ENCODE measurements around the gene SDHA. TPM values are rescaled to one million over a fixed set of nuclear protein-coding genes. Genes with fewer than 3 reads are reported as not detected.
"Not testable (repeated sequence)": the region's sequence is repeated elsewhere in the genome, so short reads cannot be mapped to it uniquely, and the experiment has no call there.

Gene SDHA
- total RNA-seq, 1 donor from 2014 or later, result 75.0 TPM

- not testable (repeated sequence) for DNase-seq (ENCODE audit: low read depth); H3K36me3 ChIP-seq (ENCODE audit: control insufficient read depth, insufficient read depth, low read length); H3K27me3 ChIP-seq (ENCODE audit: control insufficient read depth, insufficient read depth, low read length); H3K4me3 ChIP-seq (ENCODE audit: low read depth, low read length)
Measured at GRCh38 chr5:251538-251937, 33.4 kb downstream of the SDHA start.

GRCh38 chr5:251975-252374, 33.9 kb downstream of the SDHA start:
- not testable (repeated sequence) for H3K36me3 ChIP-seq (ENCODE audit: control insufficient read depth, insufficient read depth, low read length); DNase-seq (ENCODE audit: low read depth); H3K4me3 ChIP-seq (ENCODE audit: low read depth, low read length); H3K27me3 ChIP-seq (ENCODE audit: control insufficient read depth, insufficient read depth, low read length)

GRCh38 chr5:252546-252945, 34.4 kb downstream of the SDHA start:
- H3K36me3 ChIP-seq (ENCODE audit: control insufficient read depth, insufficient read depth, low read length), result no peaks in the 10 kb centered on the region
- H3K4me3 ChIP-seq (ENCODE audit: low read depth, low read length), result no peak overlapping the region
- DNase-seq (ENCODE audit: low read depth), result no peak
- no peak for TF ChIP-seq CTCF (IDR thresholded peaks at IDR 0.05; ENCODE audit: insufficient read depth, low read length, poor library complexity, severe bottlenecking)
- H3K27me3 ChIP-seq (ENCODE audit: control insufficient read depth, insufficient read depth, low read length), result no peaks in the 10 kb centered on the region

- DNase-seq (ENCODE audit: low read depth); H3K27me3 ChIP-seq (ENCODE audit: control insufficient read depth, insufficient read depth, low read length); H3K4me3 ChIP-seq (ENCODE audit: low read depth, low read length); H3K36me3 ChIP-seq (ENCODE audit: control insufficient read depth, insufficient read depth, low read length): not testable (repeated sequence)
Measured at GRCh38 chr5:254322-254721, 36.2 kb downstream of the SDHA start.

- DNase-seq (ENCODE audit: low read depth); H3K36me3 ChIP-seq (ENCODE audit: control insufficient read depth, insufficient read depth, low read length); H3K27me3 ChIP-seq (ENCODE audit: control insufficient read depth, insufficient read depth, low read length); H3K4me3 ChIP-seq (ENCODE audit: low read depth, low read length): not testable (repeated sequence)
Measured at GRCh38 chr5:255116-255515, 37.0 kb downstream of the SDHA start.

- H3K27me3 ChIP-seq (ENCODE audit: control insufficient read depth, insufficient read depth, low read length); H3K36me3 ChIP-seq (ENCODE audit: control insufficient read depth, insufficient read depth, low read length); DNase-seq (ENCODE audit: low read depth); H3K4me3 ChIP-seq (ENCODE audit: low read depth, low read length): not testable (repeated sequence)
Measured at GRCh38 chr5:256347-256746, 38.2 kb downstream of the SDHA start.

GRCh38 chr5:257148-257547, 39.0 kb downstream of the SDHA start:
- TF ChIP-seq CTCF (IDR thresholded peaks at IDR 0.05; ENCODE audit: insufficient read depth, low read length, poor library complexity, severe bottlenecking), result no peak
- no peak for DNase-seq (ENCODE audit: low read depth)
- H3K27me3 ChIP-seq (ENCODE audit: control insufficient read depth, insufficient read depth, low read length), result no peaks in the 10 kb centered on the region
- H3K36me3 ChIP-seq (ENCODE audit: control insufficient read depth, insufficient read depth, low read length), result no peaks in the 10 kb centered on the region
- H3K4me3 ChIP-seq (ENCODE audit: low read depth, low read length), result no peak overlapping the region

- DNase-seq (ENCODE audit: low read depth), result peak; percentile 74
- not testable (repeated sequence) for H3K27me3 ChIP-seq (ENCODE audit: control insufficient read depth, insufficient read depth, low read length)
Measured at GRCh38 chr5:263275-263974, 45.3 kb downstream of the SDHA start.

GRCh38 chr5:264338-264737, 46.2 kb downstream of the SDHA start:
- no peak for TF ChIP-seq CTCF (IDR thresholded peaks at IDR 0.05; ENCODE audit: insufficient read depth, low read length, poor library complexity, severe bottlenecking)
- H3K27me3 ChIP-seq (ENCODE audit: control insufficient read depth, insufficient read depth, low read length), result no peaks in the 10 kb centered on the region
- H3K4me3 ChIP-seq (ENCODE audit: low read depth, low read length), result no peak overlapping the region
- DNase-seq (ENCODE audit: low read depth), result no peak
- H3K36me3 ChIP-seq (ENCODE audit: control insufficient read depth, insufficient read depth, low read length), result peaks cover 2% of the 10 kb centered on the region

More at GRCh38 chr5:263275-263974, 45.3 kb downstream of the SDHA start:
- not testable (repeated sequence) for H3K36me3 ChIP-seq (ENCODE audit: control insufficient read depth, insufficient read depth, low read length); H3K4me3 ChIP-seq (ENCODE audit: low read depth, low read length)

- H3K27me3 ChIP-seq (ENCODE audit: control insufficient read depth, insufficient read depth, low read length); H3K36me3 ChIP-seq (ENCODE audit: control insufficient read depth, insufficient read depth, low read length); DNase-seq (ENCODE audit: low read depth); H3K4me3 ChIP-seq (ENCODE audit: low read depth, low read length): not testable (repeated sequence)
Measured at GRCh38 chr5:266311-267026, 48.3 kb downstream of the SDHA start.
